ENCODE results near the gene FBXO42. TPM values are rescaled to one million over a fixed set of nuclear protein-coding genes. Genes with fewer than 3 reads are reported as not detected.
A peak's percentile ranks its signal among the peaks of the same experiment; 100 is the strongest.

The FBXO42 gene
- polyA plus RNA-seq, 2 donors = 11.6 to 12.4 TPM

DNA sequence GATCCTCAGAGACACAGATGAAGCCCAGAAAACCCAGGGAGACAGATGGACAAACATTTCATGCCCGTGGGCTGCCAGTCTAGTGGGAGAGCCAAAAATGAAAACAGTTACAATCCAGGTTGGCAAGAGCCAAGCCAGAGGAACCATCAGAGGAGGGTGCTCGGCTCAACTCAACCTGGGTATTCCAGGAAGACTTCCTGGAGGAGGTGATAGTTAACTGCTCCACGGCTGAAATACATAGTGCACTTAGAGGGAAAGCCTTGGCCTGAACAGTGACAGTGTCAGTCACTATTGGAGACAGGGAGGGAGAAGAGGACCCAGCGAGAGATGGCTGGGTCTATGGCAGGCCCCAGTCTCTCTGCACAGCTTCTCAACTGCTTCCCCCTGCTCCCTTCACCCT is 141.7 kb downstream of the FBXO42 start:
- 60 to 61% methylated on average over 4 of the region's 4 CpGs for WGBS, 2 donors
- Histone ChIP-seq H3K4me1 (ENCODE audit: control insufficient read depth in 2 of 2, insufficient read depth in 2 of 2, low read length in 1 of 2) (peaks cover 3 to 38% of the 10 kb centered on the region in 2 donors), H3K36me3 (ENCODE audit: control insufficient read depth in 2 of 2, insufficient read depth in 2 of 2, low read length in 1 of 2) (no peaks in the 10 kb centered on the region), H3K9me3 (ENCODE audit: control insufficient read depth in 2 of 2, insufficient read depth in 1 of 2, low read depth in 1 of 2, low read length in 1 of 2) (no peaks in the 10 kb centered on the region), H3K27me3 (ENCODE audit: control insufficient read depth in 1 of 2, insufficient read depth in 2 of 2, low read length in 2 of 2) (no peaks in the 10 kb centered on the region), H3K4me3 (ENCODE audit: low read depth in 1 of 2, low read length in 2 of 2) (peak overlapping the region in 1 of 2 donors; percentile 5), H3K27ac (ENCODE audit: low read depth in 2 of 2, low read length in 1 of 2) (no peak overlapping the region)

DNA sequence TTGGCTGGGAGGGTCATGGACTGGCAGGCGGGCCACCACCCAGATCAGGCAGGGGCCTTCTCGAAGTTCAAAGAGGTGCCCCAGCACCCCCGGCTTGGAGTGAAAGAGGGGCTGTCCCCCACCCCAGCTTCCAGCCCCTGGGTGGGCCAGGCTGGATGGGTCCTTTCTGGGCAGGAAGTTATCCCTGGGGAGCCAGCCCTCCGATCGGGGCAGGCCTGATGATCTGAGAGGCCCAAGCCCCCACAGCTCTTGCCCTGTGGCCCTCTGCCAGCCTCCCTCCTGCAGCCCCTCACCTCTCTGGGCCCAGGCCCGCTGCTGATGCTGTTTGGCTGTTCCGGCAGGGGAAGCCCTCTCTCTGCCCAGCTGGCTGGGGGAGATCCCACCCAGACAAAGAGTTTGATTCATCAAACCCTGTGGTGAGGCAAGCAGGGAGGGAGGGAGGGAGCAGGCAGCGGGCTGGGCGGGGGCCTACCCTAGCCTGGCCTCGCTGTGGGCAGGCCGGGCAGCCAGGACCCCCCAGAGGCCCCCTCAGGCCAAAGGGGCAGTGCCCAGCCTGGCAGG is 142.4 kb downstream of the FBXO42 start:
- peak overlapping the region in 1 of 2 donors; percentile 46 for H3K27ac ChIP-seq (ENCODE audit: low read depth in 2 of 2, low read length in 1 of 2)
- H3K27me3 ChIP-seq (ENCODE audit: control insufficient read depth in 1 of 2, insufficient read depth in 2 of 2, low read length in 2 of 2) = no peaks in the 10 kb centered on the region
- peak overlapping the region in 1 of 2 donors; percentile 9 for H3K4me3 ChIP-seq (ENCODE audit: low read depth in 1 of 2, low read length in 2 of 2)
- H3K36me3 ChIP-seq (ENCODE audit: control insufficient read depth in 2 of 2, insufficient read depth in 2 of 2, low read length in 1 of 2) = no peaks in the 10 kb centered on the region
- no peaks in the 10 kb centered on the region for H3K9me3 ChIP-seq (ENCODE audit: control insufficient read depth in 2 of 2, insufficient read depth in 1 of 2, low read depth in 1 of 2, low read length in 1 of 2)
- WGBS, 2 donors = 46 to 48% methylated on average over 11 of the region's 11 CpGs
- H3K4me1 ChIP-seq (ENCODE audit: control insufficient read depth in 2 of 2, insufficient read depth in 2 of 2, low read length in 1 of 2) = peaks cover 6 to 42% of the 10 kb centered on the region in 2 donors

DNA sequence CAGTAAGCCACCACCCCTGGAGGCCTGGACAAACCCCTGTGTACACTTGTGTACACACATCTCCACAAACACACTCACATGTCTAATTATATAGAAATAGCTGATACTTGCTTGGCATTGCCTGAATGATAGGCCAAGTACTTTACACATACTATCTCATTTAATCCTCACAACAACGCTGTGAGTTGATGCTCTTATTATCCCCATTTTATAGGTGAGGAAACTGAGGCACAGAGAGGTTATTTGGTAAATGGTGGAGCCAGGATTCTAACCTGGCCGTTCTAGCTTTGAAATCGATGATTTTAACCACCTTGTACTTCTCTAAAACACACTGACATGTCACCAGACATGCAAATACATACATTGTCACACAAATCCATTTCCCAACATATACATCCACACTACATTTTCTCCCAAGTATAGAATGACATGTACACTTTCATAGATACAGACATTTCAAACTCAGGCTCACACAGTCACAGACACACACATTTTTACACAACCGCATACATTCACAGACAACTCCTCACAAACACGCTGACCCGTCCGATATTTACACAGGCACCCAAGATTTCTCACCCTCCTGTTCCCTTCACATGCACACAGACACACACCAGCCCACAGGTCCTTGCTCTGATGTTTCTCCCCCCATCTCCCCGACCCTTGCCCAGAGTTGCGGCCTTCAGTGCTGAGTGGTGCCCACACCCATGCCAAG is 143.0 kb downstream of the FBXO42 start:
- no peaks in the 10 kb centered on the region for H3K9me3 ChIP-seq (ENCODE audit: control insufficient read depth in 2 of 2, insufficient read depth in 1 of 2, low read depth in 1 of 2, low read length in 1 of 2)
- peaks cover 6 to 42% of the 10 kb centered on the region in 2 donors for H3K4me1 ChIP-seq (ENCODE audit: control insufficient read depth in 2 of 2, insufficient read depth in 2 of 2, low read length in 1 of 2)
- H3K36me3 ChIP-seq (ENCODE audit: control insufficient read depth in 2 of 2, insufficient read depth in 2 of 2, low read length in 1 of 2) = no peaks in the 10 kb centered on the region
- H3K27me3 ChIP-seq (ENCODE audit: control insufficient read depth in 1 of 2, insufficient read depth in 2 of 2, low read length in 2 of 2) = no peaks in the 10 kb centered on the region
- no peak overlapping the region for H3K27ac ChIP-seq (ENCODE audit: low read depth in 2 of 2, low read length in 1 of 2)
- 67 to 74% methylated on average over 9 of the region's 9 CpGs for WGBS, 2 donors
- H3K4me3 ChIP-seq (ENCODE audit: low read depth in 1 of 2, low read length in 2 of 2) = no peak overlapping the region

DNA sequence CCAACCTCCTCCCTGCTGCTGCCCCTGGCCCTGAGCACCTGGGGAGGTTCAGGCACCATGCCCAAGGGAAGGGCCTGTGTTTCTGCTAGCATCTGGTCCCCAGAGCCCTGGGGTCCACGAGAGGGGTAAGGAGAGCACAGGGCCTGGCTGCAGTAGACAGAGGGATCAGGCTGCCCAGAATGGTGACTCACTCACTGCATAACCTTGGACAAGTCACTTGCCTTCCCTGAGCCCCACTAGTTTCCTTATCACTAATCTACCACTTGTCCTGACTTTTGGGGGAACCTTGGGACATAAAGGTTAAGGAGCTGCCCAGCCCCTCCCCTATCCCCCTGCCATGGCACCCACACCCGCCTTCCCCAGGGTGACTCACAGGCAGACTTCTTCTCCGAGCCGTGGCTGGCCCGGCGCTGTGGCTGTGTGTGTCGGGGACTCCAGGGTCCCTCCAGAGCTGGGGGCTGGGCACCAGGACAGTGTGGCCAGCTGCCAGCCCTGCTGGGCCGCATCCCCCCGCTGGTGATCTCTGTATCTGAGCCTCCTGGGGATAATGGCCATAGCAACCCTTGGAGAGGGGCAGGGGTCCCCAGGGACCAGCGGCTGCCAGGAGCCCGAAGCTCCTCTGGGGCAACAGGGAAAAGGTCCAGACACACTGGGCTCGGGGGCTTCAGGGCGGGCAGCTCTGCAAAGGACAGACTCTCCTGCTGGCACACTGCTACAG is 143.9 kb downstream of the FBXO42 start:
- Histone ChIP-seq H3K36me3 (ENCODE audit: control insufficient read depth in 2 of 2, insufficient read depth in 2 of 2, low read length in 1 of 2) (no peaks in the 10 kb centered on the region), H3K9me3 (ENCODE audit: control insufficient read depth in 2 of 2, insufficient read depth in 1 of 2, low read depth in 1 of 2, low read length in 1 of 2) (no peaks in the 10 kb centered on the region), H3K4me3 (ENCODE audit: low read depth in 1 of 2, low read length in 2 of 2) (no peak overlapping the region), H3K4me1 (ENCODE audit: control insufficient read depth in 2 of 2, insufficient read depth in 2 of 2, low read length in 1 of 2) (peaks cover 6 to 42% of the 10 kb centered on the region in 2 donors), H3K27me3 (ENCODE audit: control insufficient read depth in 1 of 2, insufficient read depth in 2 of 2, low read length in 2 of 2) (no peaks in the 10 kb centered on the region), H3K27ac (ENCODE audit: low read depth in 2 of 2, low read length in 1 of 2) (peak overlapping the region; percentile 97 to 98)
- 59 to 75% methylated on average over 13 of the region's 13 CpGs for WGBS, 2 donors

DNA sequence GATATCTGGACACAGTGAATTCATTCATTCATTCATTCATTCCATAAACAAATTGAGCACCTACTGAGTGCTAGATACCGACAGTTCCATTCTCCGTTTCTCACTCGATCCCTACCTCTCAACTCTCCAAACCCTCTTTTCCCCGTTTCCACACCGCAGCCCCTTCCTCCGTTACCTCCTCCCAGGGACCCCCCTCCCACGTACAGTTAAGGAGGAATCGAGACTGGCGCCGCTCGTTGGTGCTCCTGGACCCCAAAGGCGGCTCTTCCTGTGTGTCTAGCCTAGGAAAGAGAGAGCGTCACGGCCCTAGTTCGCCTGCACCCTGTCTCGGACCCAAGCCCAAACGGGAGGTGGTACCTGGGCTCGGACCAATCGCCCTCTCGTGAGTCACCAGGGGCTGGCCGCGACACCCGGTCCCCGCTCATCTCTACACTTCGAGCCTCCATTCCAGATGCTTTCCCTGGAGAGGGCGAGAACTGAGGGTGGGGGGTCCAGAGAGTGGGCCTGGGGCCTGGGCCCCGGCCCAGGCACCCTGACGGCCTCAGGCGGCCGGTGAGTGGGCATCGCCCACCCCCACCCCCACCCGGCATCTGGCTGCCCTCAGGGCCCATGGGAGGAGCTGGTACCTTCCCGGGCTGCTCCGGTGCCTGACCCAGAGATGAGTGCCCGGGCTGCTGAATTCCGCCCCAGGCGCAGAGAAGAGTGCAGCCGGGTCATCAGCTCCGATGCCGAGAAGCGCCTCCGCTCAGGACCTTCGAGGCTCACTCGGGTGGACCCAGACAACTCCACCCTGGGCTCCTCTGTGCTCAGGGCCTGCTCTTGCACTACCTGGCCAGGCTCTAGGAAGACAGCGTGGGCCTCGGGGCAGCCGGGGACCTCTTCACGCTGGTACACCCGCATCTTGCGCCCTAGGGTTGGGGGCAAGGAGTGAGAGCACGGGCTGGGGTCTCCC is 144.7 kb downstream of the FBXO42 start:
- H3K4me1 ChIP-seq (ENCODE audit: control insufficient read depth in 2 of 2, insufficient read depth in 2 of 2, low read length in 1 of 2) = peaks cover 4 to 40% of the 10 kb centered on the region in 2 donors

DNA sequence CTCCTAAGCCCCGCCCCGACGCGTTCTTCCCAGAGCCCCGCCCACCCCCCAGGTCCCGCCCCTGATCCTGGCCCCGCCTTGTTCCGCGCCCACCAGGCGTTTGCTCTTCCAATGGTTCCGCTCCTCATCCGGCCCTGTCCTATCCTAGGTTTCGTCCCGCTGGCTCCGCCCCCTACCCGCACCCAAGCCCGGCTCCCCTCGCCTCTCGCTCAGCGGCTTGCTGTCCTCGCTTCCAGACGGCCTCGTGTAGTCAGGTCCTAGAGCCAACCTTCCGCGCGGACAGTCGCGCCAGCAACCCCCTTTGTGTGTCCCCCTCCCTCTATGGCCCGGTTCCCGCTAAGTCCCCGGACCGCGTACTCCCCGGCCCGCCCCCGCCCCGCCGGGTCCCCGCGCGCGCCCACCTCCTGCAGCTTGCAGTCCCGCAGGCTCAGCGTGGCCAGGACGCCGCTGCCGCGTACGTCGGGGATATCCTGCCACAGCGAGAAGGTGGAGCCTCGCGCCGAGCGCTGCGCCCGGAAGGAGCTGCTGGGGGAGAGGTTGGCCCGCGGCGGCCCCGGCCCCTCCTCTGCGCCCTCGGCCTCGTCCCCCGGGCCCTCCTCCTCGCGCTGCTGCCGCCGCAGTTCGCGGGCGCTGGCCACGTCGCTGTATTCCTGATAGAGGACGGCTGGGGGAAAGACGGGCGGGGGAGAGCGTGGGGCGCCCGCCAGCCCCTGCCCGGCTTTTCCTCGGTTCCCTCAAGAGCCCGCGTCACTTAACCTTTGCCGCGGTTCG is 145.5 kb downstream of the FBXO42 start:
- H3K4me1 ChIP-seq (ENCODE audit: control insufficient read depth in 2 of 2, insufficient read depth in 2 of 2, low read length in 1 of 2) = peaks cover 3 to 39% of the 10 kb centered on the region in 2 donors
- H3K27me3 ChIP-seq (ENCODE audit: control insufficient read depth in 1 of 2, insufficient read depth in 2 of 2, low read length in 2 of 2) = no peaks in the 10 kb centered on the region
- no peaks in the 10 kb centered on the region for H3K9me3 ChIP-seq (ENCODE audit: control insufficient read depth in 2 of 2, insufficient read depth in 1 of 2, low read depth in 1 of 2, low read length in 1 of 2)
- peak overlapping the region; percentile 97 to 98 for H3K27ac ChIP-seq (ENCODE audit: low read depth in 2 of 2, low read length in 1 of 2)
- WGBS, 2 donors = 1% methylated on average over 68 to 87 of the region's 87 CpGs
- peak overlapping the region; percentile 43 to 45 for H3K4me3 ChIP-seq (ENCODE audit: low read depth in 1 of 2, low read length in 2 of 2)
- H3K36me3 ChIP-seq (ENCODE audit: control insufficient read depth in 2 of 2, insufficient read depth in 2 of 2, low read length in 1 of 2) = peaks cover 0 to 7% of the 10 kb centered on the region in 2 donors

More for the DNA sequence above, 144.7 kb downstream of the FBXO42 start:
- WGBS, 2 donors = 49 to 56% methylated on average over 51 of the region's 51 CpGs
- no peaks in the 10 kb centered on the region for H3K27me3 ChIP-seq (ENCODE audit: control insufficient read depth in 1 of 2, insufficient read depth in 2 of 2, low read length in 2 of 2)
- H3K36me3 ChIP-seq (ENCODE audit: control insufficient read depth in 2 of 2, insufficient read depth in 2 of 2, low read length in 1 of 2) = no peaks in the 10 kb centered on the region
- peak overlapping the region; percentile 97 to 98 for H3K27ac ChIP-seq (ENCODE audit: low read depth in 2 of 2, low read length in 1 of 2)
- no peaks in the 10 kb centered on the region for H3K9me3 ChIP-seq (ENCODE audit: control insufficient read depth in 2 of 2, insufficient read depth in 1 of 2, low read depth in 1 of 2, low read length in 1 of 2)
- peak overlapping the region; percentile 43 to 45 for H3K4me3 ChIP-seq (ENCODE audit: low read depth in 1 of 2, low read length in 2 of 2)

DNA sequence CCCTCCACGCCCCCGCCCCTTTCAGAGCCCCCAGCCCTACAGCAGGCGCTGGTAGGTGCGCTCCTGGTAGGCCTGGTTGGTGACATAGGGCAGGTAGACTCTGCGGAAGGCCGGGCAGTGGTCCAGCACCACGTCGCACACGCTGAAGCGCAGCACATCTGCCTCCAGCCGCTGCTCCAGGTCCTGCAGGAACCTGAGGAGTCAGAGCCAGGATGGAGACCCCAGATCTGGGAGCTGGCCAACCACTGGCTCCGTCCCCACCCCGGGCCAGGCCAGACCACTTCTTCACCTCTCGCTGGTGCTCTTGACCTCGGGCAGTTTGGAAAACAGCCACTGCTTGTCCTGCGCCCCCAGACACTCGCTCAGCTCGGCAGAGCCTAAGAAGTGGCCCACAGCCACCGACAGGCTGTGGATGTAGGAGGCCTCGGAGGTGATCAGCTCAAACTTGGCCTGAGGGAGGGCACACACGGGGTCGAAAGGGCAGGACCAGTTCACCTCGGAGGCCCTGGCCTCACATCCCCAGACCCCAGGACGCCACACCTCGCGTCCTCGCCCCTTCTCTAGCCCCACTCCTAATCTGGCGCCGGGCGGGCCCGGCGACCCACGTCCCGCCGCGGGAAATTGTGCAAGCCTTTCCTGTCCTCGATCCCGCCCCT is 146.3 kb downstream of the FBXO42 start:
- Histone ChIP-seq H3K36me3 (ENCODE audit: control insufficient read depth in 2 of 2, insufficient read depth in 2 of 2, low read length in 1 of 2) (peaks cover 0 to 11% of the 10 kb centered on the region in 2 donors), H3K27ac (ENCODE audit: low read depth in 2 of 2, low read length in 1 of 2) (peak overlapping the region; percentile 82 to 91), H3K27me3 (ENCODE audit: control insufficient read depth in 1 of 2, insufficient read depth in 2 of 2, low read length in 2 of 2) (no peaks in the 10 kb centered on the region), H3K9me3 (ENCODE audit: control insufficient read depth in 2 of 2, insufficient read depth in 1 of 2, low read depth in 1 of 2, low read length in 1 of 2) (peaks cover 0 to 2% of the 10 kb centered on the region in 2 donors), H3K4me3 (ENCODE audit: low read depth in 1 of 2, low read length in 2 of 2) (peak overlapping the region; percentile 40 to 46), H3K4me1 (ENCODE audit: control insufficient read depth in 2 of 2, insufficient read depth in 2 of 2, low read length in 1 of 2) (peaks cover 3 to 32% of the 10 kb centered on the region in 2 donors)
- 37 to 48% methylated on average over 26 to 38 of the region's 38 CpGs for WGBS, 2 donors

DNA sequence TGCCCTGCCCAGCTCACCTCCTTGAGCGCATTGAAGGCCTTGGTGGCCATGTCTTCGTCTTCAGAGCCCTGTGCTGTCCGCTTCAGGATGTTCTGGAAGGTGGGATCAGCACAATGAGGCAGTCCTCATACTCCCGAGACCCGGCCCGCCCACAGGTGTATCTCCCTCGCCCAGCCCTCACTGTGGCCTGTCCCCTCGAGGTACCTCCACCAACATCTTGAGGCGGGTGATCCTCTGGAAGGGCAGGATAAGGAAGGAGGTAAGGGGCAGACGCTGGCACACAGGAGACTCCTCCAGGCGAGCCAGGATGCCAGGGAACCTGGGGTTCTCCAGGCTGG is 147.0 kb downstream of the FBXO42 start:
- Histone ChIP-seq H3K4me3 (ENCODE audit: low read depth in 1 of 2, low read length in 2 of 2) (no peak overlapping the region), H3K27ac (ENCODE audit: low read depth in 2 of 2, low read length in 1 of 2) (peak overlapping the region in 1 of 2 donors; percentile 25), H3K36me3 (ENCODE audit: control insufficient read depth in 2 of 2, insufficient read depth in 2 of 2, low read length in 1 of 2) (peaks cover 0 to 11% of the 10 kb centered on the region in 2 donors), H3K27me3 (ENCODE audit: control insufficient read depth in 1 of 2, insufficient read depth in 2 of 2, low read length in 2 of 2) (no peaks in the 10 kb centered on the region), H3K9me3 (ENCODE audit: control insufficient read depth in 2 of 2, insufficient read depth in 1 of 2, low read depth in 1 of 2, low read length in 1 of 2) (peaks cover 0 to 2% of the 10 kb centered on the region in 2 donors), H3K4me1 (ENCODE audit: control insufficient read depth in 2 of 2, insufficient read depth in 2 of 2, low read length in 1 of 2) (peaks cover 3 to 29% of the 10 kb centered on the region in 2 donors)
- WGBS, 2 donors = 88 to 95% methylated on average over 11 of the region's 11 CpGs
